Keratinocyte (primary cell): Measurements from ENCODE around the gene MTF1. TPM values are rescaled to one million over a fixed set of nuclear protein-coding genes. Genes with fewer than 3 reads are reported as not detected.
A peak's percentile ranks its signal among the peaks of the same experiment; 100 is the strongest.

Experiments used
- DNase-seq: peaks from one replicate; pipeline ENCODE4 v3.0.0-alpha.2; 2011; ENCODE audit warnings: low read depth, missing footprints, low spot score
- FAIRE-seq: peaks from 2 replicates; lab custom pipeline; 2011; peaks lifted over from hg19 to GRCh38; lab: Jason Lieb, UNC
- H2AFZ ChIP-seq: 2 replicates; pipeline ENCODE4 v1.6.0; 2012; ENCODE audit warnings: low read length, control low read depth, inconsistent platforms; ENCODE audit not compliant: control insufficient read depth
- H3K27ac ChIP-seq: 2 replicates; pipeline ENCODE4 v1.5.1; 2011; ENCODE audit warnings: low read length; ENCODE audit not compliant: control insufficient read depth, insufficient read depth
- H3K27me3 ChIP-seq: 3 replicates; pipeline ENCODE4 v1.6.0; 2011; ENCODE audit warnings: low read length; ENCODE audit not compliant: control insufficient read depth, insufficient read depth; ENCODE audit errors: extremely low read depth
- H3K36me3 ChIP-seq, 2 experiments: 2 replicates in 1 of 2; 3 replicates in 1 of 2; pipeline ENCODE4 v1.5.1; 2011; ENCODE audit warnings: low read length in 2 of 2, mild to moderate bottlenecking in 1 of 2; ENCODE audit not compliant: control insufficient read depth in 2 of 2, insufficient read depth in 2 of 2; ENCODE audit errors: extremely low read depth in 1 of 2
- H3K4me1 ChIP-seq: 3 replicates; pipeline ENCODE4 v1.5.1; 2011; ENCODE audit warnings: low read length; ENCODE audit not compliant: control insufficient read depth, insufficient read depth; ENCODE audit errors: extremely low read depth
- H3K4me2 ChIP-seq: 3 replicates; pipeline ENCODE4 v1.6.0; 2011; ENCODE audit warnings: low read depth, low read length; ENCODE audit not compliant: control insufficient read depth, insufficient read depth; ENCODE audit errors: extremely low read depth
- H3K4me3 ChIP-seq, 3 experiments: fragments of 200-600 bp in 1 of 3; sonication (generic) in 1 of 3; 2 replicates in 2 of 3; 3 replicates in 1 of 3; pipeline ENCODE4 v1.5.1; 2011 to 2016; ENCODE audit warnings: low read length in 3 of 3, mild to moderate bottlenecking in 3 of 3, control low read depth in 2 of 3, inconsistent platforms in 1 of 3, low read depth in 1 of 3, mixed read lengths in 1 of 3, mixed run types in 1 of 3, moderate library complexity in 1 of 3; ENCODE audit not compliant: control insufficient read depth in 2 of 3, insufficient read depth in 2 of 3; ENCODE audit errors: extremely low read depth in 1 of 3
- H3K79me2 ChIP-seq: 2 replicates; pipeline ENCODE4 v1.6.0; 2012; ENCODE audit warnings: low read length; ENCODE audit not compliant: control insufficient read depth, insufficient read depth
- H3K9ac ChIP-seq: 3 replicates; pipeline ENCODE4 v1.6.0; 2011; ENCODE audit warnings: low read length; ENCODE audit not compliant: control insufficient read depth, insufficient read depth; ENCODE audit errors: extremely low read depth
- H3K9me1 ChIP-seq: 3 replicates; pipeline ENCODE4 v1.6.0; 2011; ENCODE audit warnings: low read length; ENCODE audit not compliant: control insufficient read depth, insufficient read depth; ENCODE audit errors: extremely low read depth
- H3K9me3 ChIP-seq: 2 replicates; pipeline ENCODE4 v1.5.1; 2012; ENCODE audit warnings: low read depth, low read length; ENCODE audit not compliant: control insufficient read depth
- H4K20me1 ChIP-seq: 3 replicates; pipeline ENCODE4 v1.6.0; 2011; ENCODE audit warnings: low read length; ENCODE audit not compliant: control insufficient read depth, insufficient read depth; ENCODE audit errors: extremely low read depth
- CTCF ChIP-seq, 3 experiments: IDR thresholded peaks in 1 of 3; conservative IDR thresholded peaks in 1 of 3; optimal IDR thresholded peaks in 1 of 3; 2 replicates in 2 of 3; 3 replicates in 1 of 3; pipeline versions ENCODE3 to v1.5.1; 2011; ENCODE audit warnings: low read length in 3 of 3, mild to moderate bottlenecking in 3 of 3, moderate library complexity in 2 of 3, control low read depth in 1 of 3, inconsistent platforms in 1 of 3; ENCODE audit not compliant: insufficient read depth in 2 of 3; ENCODE audit errors: extremely low read depth in 1 of 3
- EZH2 ChIP-seq: IDR thresholded peaks from one replicate; pipeline ENCODE4 v1.6.1; 2012; ENCODE audit warnings: inconsistent platforms, mild to moderate bottlenecking, low read length, moderate library complexity
- dilution Hi-C: fragments of 300-500 bp; cut with MboI; formaldehyde crosslinking; loops from one replicate; pipeline ENCODE4 v1.7.0; 2020; ENCODE audit warnings: low sequenced_read_pairs; ENCODE audit not compliant: extremely low pct_ligation_motif_present
- polyA plus RNA-seq, 5 experiments: library from polyadenylated mRNA; depleted of rRNA in 3 of 5; stranded (reverse) in 3 of 5; stranded (forward) in 1 of 5; unstranded in 1 of 5; fragments of >200 nt; gene quantifications; 1 replicate in 1 of 5; 2 replicates in 3 of 5; 3 replicates in 1 of 5; pipeline versions ENCODE4 v1.2.1 to v1.2.3, GENCODE V29; 2011 to 2012; ENCODE audit warnings: missing spikeins in 2 of 5, low read depth in 1 of 5, low replicate concordance in 1 of 5

Gene MTF1
- polyA plus RNA-seq, 1 donor (not counting 4 experiments of a cell fraction or from before 2014, with no cell fraction given), result 13.1 TPM

GRCh38 chr1:37797750-37798345 is 61.5 kb downstream of the MTF1 start:
- FAIRE-seq, result no peak
- Histone ChIP-seq H3K79me2 (no peaks in the 10 kb centered on the region), H3K4me1 (no peaks in the 10 kb centered on the region), H3K36me3 (peaks cover 6 to 8% of the 10 kb centered on the region in 2 experiments), H3K27me3 (peaks cover 18% of the 10 kb centered on the region), H3K27ac (no peak overlapping the region), H3K9me3 (no peaks in the 10 kb centered on the region), H4K20me1 (peaks cover 2% of the 10 kb centered on the region), H2AFZ (no peak overlapping the region), H3K4me2 (no peak overlapping the region), H3K9ac (no peak overlapping the region), H3K4me3 (no peak overlapping the region), H3K9me1 (no peaks in the 10 kb centered on the region)
- dilution Hi-C loops, result no loop called here
- TF ChIP-seq CTCF (optimal IDR thresholded peaks at IDR 0.05 in 1 of 3, IDR thresholded peaks at IDR 0.05 in 1 of 3, conservative IDR thresholded peaks at IDR 0.05 in 1 of 3; ENCODE audit: extremely low read depth in 1 of 3, insufficient read depth in 2 of 3, low read length in 3 of 3) (no peak), EZH2 (no peak)
- DNase-seq, result no peak

GRCh38 chr1:37795340-37796125 is 63.9 kb downstream of the MTF1 start:
- H3K4me2 ChIP-seq, result no peak overlapping the region
- H3K4me1 ChIP-seq, result no peaks in the 10 kb centered on the region
- no peak for DNase-seq
- no peaks in the 10 kb centered on the region for H3K9me3 ChIP-seq
- no peaks in the 10 kb centered on the region for H3K9me1 ChIP-seq
- H3K79me2 ChIP-seq, result no peaks in the 10 kb centered on the region
- peaks cover 25% of the 10 kb centered on the region for H3K27me3 ChIP-seq
- no peak overlapping the region for H3K9ac ChIP-seq
- H2AFZ ChIP-seq, result no peak overlapping the region
- no peak overlapping the region for H3K4me3 ChIP-seq
- peak; percentile 79 for FAIRE-seq
- no peak overlapping the region for H3K27ac ChIP-seq
- H3K36me3 ChIP-seq, result peaks cover 0 to 2% of the 10 kb centered on the region in 2 experiments
- peaks cover 2% of the 10 kb centered on the region for H4K20me1 ChIP-seq
- dilution Hi-C loops, result no loop called here
- no peak for TF ChIP-seq CTCF (optimal IDR thresholded peaks at IDR 0.05 in 1 of 3, IDR thresholded peaks at IDR 0.05 in 1 of 3, conservative IDR thresholded peaks at IDR 0.05 in 1 of 3; ENCODE audit: extremely low read depth in 1 of 3, insufficient read depth in 2 of 3, low read length in 3 of 3)
- TF ChIP-seq EZH2, result peak; percentile 59
